SK-N-SH treated with all-trans-retinoic acid at 6 μM for 48 hours (cell line): ENCODE measurements around the gene PVALB.

Source experiments
- ATAC-seq: fragments of 200-7000 bp; cut with Tn5 transposase; 3 replicates; pipeline ENCODE4 v1.9.1; 2020; ENCODE audit warnings: mild to moderate bottlenecking, moderate library complexity
- ARNTL ChIP-seq: fragments of 450-650 bp; formaldehyde crosslinking; IDR thresholded peaks from 2 replicates; pipeline ENCODE4 v1.5.0; 2020; ENCODE audit warnings: low read depth, mild to moderate bottlenecking, moderate library complexity, borderline replicate concordance
- BACH2 ChIP-seq: fragments of 250-450 bp; sonication (Bioruptor Pico); IDR thresholded peaks from 2 replicates; pipeline ENCODE4 v1.9.0; 2021; ENCODE audit warnings: mild to moderate bottlenecking, borderline replicate concordance
- ESRRG ChIP-seq: fragments of 250-450 bp; sonication (Bioruptor Pico); IDR thresholded peaks from 2 replicates; pipeline ENCODE4 v1.6.1; 2021; ENCODE audit warnings: mild to moderate bottlenecking
- ISL1 ChIP-seq: fragments of 250-450 bp; sonication (Bioruptor Pico); IDR thresholded peaks from 2 replicates; pipeline ENCODE4 v2.1.2; 2022; ENCODE audit warnings: mild to moderate bottlenecking, moderate library complexity
- OSR1 ChIP-seq: fragments of 250-450 bp; sonication (Bioruptor Pico); IDR thresholded peaks from 2 replicates; pipeline ENCODE4 v1.8.0; 2022; ENCODE audit warnings: moderate library complexity, mild to moderate bottlenecking, inconsistent platforms
- POU6F1 ChIP-seq: fragments of 250-450 bp; sonication (Bioruptor Pico); IDR thresholded peaks from 2 replicates; pipeline ENCODE4 v1.8.0; 2021; ENCODE audit warnings: low read depth, mild to moderate bottlenecking, moderate library complexity, borderline replicate concordance
- PPARA ChIP-seq: fragments of 250-450 bp; sonication (Bioruptor Pico); IDR thresholded peaks from 2 replicates; pipeline ENCODE4 v1.5.0; 2020; ENCODE audit warnings: mild to moderate bottlenecking, borderline replicate concordance
- RARB ChIP-seq: fragments of 250-450 bp; sonication (Bioruptor Pico); IDR thresholded peaks from 2 replicates; pipeline ENCODE4 v1.8.0; 2021; ENCODE audit warnings: mild to moderate bottlenecking, moderate library complexity
- SNAI2 ChIP-seq: fragments of 250-450 bp; sonication (Bioruptor Pico); IDR thresholded peaks from 2 replicates; pipeline ENCODE4 v1.5.0; 2020; ENCODE audit warnings: mild to moderate bottlenecking, moderate library complexity
- TCF4 ChIP-seq: fragments of 250-450 bp; sonication (Bioruptor Pico); IDR thresholded peaks from 2 replicates; pipeline ENCODE4 v1.8.0; 2021; ENCODE audit warnings: mild to moderate bottlenecking, moderate library complexity, borderline replicate concordance
- TOX ChIP-seq: fragments of 250-450 bp; sonication (Bioruptor Pico); IDR thresholded peaks from 2 replicates; pipeline ENCODE4 v1.8.0; 2021; ENCODE audit warnings: mild to moderate bottlenecking, moderate library complexity, borderline replicate concordance
- ZFP30 ChIP-seq: fragments of 450-650 bp; formaldehyde crosslinking; IDR thresholded peaks from 2 replicates; pipeline ENCODE4 v1.5.0; 2022; ENCODE audit warnings: mild to moderate bottlenecking, moderate library complexity
- ZNF565 ChIP-seq: fragments of 450-650 bp; formaldehyde crosslinking; conservative IDR thresholded peaks from 2 replicates; pipeline ENCODE4 v1.5.0; 2020; ENCODE audit warnings: low read depth, mild to moderate bottlenecking, moderate library complexity
- ZNF70 ChIP-seq: fragments of 450-650 bp; formaldehyde crosslinking; IDR thresholded peaks from 2 replicates; pipeline ENCODE4 v1.5.0; 2020; ENCODE audit warnings: mild to moderate bottlenecking, moderate library complexity
- ZNF8 ChIP-seq: fragments of 450-650 bp; formaldehyde crosslinking; IDR thresholded peaks from 2 replicates; pipeline ENCODE4 v1.5.0; 2020; ENCODE audit warnings: mild to moderate bottlenecking, moderate library complexity
- TF ChIP-seq, protein P1 (sequence below): fragments of 250-450 bp; sonication (Bioruptor Pico); IDR thresholded peaks from 2 replicates; pipeline ENCODE4 v1.5.0; 2020; ENCODE audit warnings: mild to moderate bottlenecking, moderate library complexity
- TF ChIP-seq, protein P2 (sequence below): fragments of 250-450 bp; sonication (Bioruptor Pico); IDR thresholded peaks from 2 replicates; pipeline ENCODE4 v1.8.0; 2020; ENCODE audit warnings: mild to moderate bottlenecking, moderate library complexity, borderline replicate concordance

The PVALB gene

DNA sequence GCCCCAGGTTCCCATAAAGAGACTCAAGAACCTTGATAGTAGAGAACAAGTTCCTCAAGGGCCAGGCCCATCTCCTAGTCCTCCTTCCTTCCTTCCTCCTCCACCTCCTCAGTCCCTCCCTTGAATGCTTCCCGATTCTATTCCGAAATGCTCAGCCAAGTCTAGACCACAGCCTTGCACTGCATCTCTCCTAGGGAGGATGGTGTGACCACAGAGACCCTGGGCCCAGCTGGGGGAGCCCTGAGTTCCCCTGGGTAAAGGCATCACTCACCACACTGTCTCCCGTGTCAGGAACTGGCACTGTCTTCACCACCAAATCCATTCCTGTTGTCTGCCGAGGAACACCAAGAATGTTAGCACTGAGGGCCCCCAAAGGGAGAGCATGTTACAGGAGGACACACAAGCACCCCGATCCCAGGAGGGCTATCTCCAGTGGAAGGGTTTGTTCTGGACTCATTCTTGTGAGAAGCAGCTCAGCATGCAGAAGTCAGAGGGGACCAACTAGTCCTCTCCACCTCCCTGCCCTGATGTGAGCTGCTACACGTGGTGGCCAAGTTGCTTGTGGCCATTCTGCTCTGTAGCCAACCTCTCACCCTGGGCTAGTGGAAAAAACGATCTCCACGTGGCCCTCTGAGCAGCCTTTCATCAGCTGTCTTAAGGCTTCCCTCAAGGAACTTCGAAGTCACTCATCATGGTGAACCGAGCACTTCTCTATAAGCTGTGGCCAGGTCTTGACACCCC is 49.6 kb downstream of the PVALB start:
- TF ChIP-seq SNAI2 (CRISPR knock-in tag) (no peak), ZNF565 (CRISPR knock-in tag) (no peak), POU6F1 (CRISPR knock-in tag) (no peak)
- TF ChIP-seq, protein P1, sequence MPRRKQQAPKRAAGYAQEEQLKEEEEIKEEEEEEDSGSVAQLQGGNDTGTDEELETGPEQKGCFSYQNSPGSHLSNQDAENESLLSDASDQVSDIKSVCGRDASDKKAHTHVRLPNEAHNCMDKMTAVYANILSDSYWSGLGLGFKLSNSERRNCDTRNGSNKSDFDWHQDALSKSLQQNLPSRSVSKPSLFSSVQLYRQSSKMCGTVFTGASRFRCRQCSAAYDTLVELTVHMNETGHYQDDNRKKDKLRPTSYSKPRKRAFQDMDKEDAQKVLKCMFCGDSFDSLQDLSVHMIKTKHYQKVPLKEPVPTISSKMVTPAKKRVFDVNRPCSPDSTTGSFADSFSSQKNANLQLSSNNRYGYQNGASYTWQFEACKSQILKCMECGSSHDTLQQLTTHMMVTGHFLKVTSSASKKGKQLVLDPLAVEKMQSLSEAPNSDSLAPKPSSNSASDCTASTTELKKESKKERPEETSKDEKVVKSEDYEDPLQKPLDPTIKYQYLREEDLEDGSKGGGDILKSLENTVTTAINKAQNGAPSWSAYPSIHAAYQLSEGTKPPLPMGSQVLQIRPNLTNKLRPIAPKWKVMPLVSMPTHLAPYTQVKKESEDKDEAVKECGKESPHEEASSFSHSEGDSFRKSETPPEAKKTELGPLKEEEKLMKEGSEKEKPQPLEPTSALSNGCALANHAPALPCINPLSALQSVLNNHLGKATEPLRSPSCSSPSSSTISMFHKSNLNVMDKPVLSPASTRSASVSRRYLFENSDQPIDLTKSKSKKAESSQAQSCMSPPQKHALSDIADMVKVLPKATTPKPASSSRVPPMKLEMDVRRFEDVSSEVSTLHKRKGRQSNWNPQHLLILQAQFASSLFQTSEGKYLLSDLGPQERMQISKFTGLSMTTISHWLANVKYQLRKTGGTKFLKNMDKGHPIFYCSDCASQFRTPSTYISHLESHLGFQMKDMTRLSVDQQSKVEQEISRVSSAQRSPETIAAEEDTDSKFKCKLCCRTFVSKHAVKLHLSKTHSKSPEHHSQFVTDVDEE, result no peak
- TF ChIP-seq, all 23 proteins: peak for 0
- no peak for ATAC-seq

DNA sequence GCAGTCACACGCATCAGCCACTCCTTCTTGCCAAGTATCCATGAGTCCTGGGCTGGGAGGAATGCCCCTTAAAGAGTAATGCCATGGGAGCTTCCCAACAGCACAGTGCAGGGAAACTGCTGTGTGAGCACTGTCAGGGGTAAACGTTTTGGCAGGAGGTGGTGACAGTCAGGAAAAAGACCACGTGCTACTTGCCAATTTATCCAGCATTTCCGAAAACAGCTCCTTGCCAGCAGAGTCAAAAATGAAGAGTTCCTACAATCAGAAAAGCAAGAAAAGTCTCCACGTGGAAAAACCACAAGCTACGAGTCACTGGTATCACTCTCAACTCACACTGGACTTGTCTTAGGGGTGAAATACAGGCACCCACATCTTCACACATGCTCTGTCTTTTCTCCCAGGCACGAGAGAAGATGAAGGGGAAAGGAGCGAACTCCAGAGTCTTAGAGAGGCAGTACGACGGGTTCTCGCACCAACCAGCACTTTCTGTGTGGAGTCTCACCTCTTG is 50.8 kb downstream of the PVALB start:
- TF ChIP-seq ZNF8 (CRISPR knock-in tag), result no peak
- ATAC-seq, result no peak

- ATAC-seq, result no peak
- TF ChIP-seq, protein P1, result no peak
- TF ChIP-seq ZNF8 (CRISPR knock-in tag) (no peak), ISL1 (CRISPR knock-in tag) (no peak), ARNTL (no peak), TOX (CRISPR knock-in tag) (no peak), OSR1 (CRISPR knock-in tag) (no peak), RARB (CRISPR knock-in tag) (no peak), ZFP30 (CRISPR knock-in tag) (no peak)
Measured at GRCh38 chr22:36765131-36765942, 51.5 kb downstream of the PVALB start.

- TF ChIP-seq, protein P2, sequence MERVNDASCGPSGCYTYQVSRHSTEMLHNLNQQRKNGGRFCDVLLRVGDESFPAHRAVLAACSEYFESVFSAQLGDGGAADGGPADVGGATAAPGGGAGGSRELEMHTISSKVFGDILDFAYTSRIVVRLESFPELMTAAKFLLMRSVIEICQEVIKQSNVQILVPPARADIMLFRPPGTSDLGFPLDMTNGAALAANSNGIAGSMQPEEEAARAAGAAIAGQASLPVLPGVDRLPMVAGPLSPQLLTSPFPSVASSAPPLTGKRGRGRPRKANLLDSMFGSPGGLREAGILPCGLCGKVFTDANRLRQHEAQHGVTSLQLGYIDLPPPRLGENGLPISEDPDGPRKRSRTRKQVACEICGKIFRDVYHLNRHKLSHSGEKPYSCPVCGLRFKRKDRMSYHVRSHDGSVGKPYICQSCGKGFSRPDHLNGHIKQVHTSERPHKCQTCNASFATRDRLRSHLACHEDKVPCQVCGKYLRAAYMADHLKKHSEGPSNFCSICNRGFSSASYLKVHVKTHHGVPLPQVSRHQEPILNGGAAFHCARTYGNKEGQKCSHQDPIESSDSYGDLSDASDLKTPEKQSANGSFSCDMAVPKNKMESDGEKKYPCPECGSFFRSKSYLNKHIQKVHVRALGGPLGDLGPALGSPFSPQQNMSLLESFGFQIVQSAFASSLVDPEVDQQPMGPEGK (CRISPR knock-in tag), result no peak
- no peak for TF ChIP-seq ESRRG (CRISPR knock-in tag)
- TF ChIP-seq ZNF8 (CRISPR knock-in tag), result no peak
- TF ChIP-seq PPARA (CRISPR knock-in tag), result no peak
- no peak for TF ChIP-seq OSR1 (CRISPR knock-in tag)
- TF ChIP-seq BACH2, result no peak
- TF ChIP-seq POU6F1 (CRISPR knock-in tag), result no peak
- TF ChIP-seq SNAI2 (CRISPR knock-in tag), result no peak
- no peak for TF ChIP-seq TCF4 (CRISPR knock-in tag)
- TF ChIP-seq ZNF70 (CRISPR knock-in tag), result no peak
Measured at GRCh38 chr22:36764641-36765040, 52.2 kb downstream of the PVALB start.

More at GRCh38 chr22:36764641-36765040, 52.2 kb downstream of the PVALB start:
- no peak for ATAC-seq
